Chondrocyte (in vitro differentiated cells): ENCODE data around the gene SPDYA. TPM values are rescaled to one million over a fixed set of nuclear protein-coding genes. Genes with fewer than 3 reads are reported as not detected.
A peak's percentile ranks its signal among the peaks of the same experiment; 100 is the strongest.

Source experiments
- DNase-seq: peaks from one replicate; pipeline ENCODE4 v3.0.0; 2021; ENCODE audit warnings: mixed read lengths, low spot score
- H3K27ac Mint-ChIP-seq: one replicate; pipeline ENCODE4 v1.8.0; 2021; ENCODE audit warnings: mild to moderate bottlenecking, moderate library complexity, mixed read lengths; ENCODE audit not compliant: unreplicated experiment
- H3K27me3 Mint-ChIP-seq: 2 replicates; pipeline ENCODE4 v1.8.0; 2021; ENCODE audit warnings: low read depth, mixed read lengths
- H3K36me3 Mint-ChIP-seq: 2 replicates; pipeline ENCODE4 v1.8.0; 2021; ENCODE audit warnings: low read depth, mixed read lengths
- H3K4me1 Mint-ChIP-seq: 2 replicates; pipeline ENCODE4 v1.8.0; 2021; ENCODE audit warnings: low read depth, mild to moderate bottlenecking, mixed read lengths
- H3K4me3 Mint-ChIP-seq: one replicate; pipeline ENCODE4 v1.8.0; 2021; ENCODE audit warnings: mild to moderate bottlenecking, moderate library complexity, mixed read lengths; ENCODE audit not compliant: unreplicated experiment
- H3K9me3 Mint-ChIP-seq: 2 replicates; pipeline ENCODE4 v1.8.0; 2021; ENCODE audit warnings: low read depth, mixed read lengths
- CTCF ChIP-seq: fragments of 200-600 bp; sonication (generic); IDR thresholded peaks from 2 replicates; pipeline ENCODE4 v1.5.0; 2021; ENCODE audit warnings: antibody characterized with exemption, mild to moderate bottlenecking, moderate library complexity
- total RNA-seq: library from RNA; stranded (reverse); gene quantifications from 3 replicates; pipeline ENCODE4 v1.2.1, GENCODE V29; 2021

The SPDYA gene
- total RNA-seq, 1 donor from 2014 or later: 1.6 TPM

GRCh38 chr2:28838971-28839370 lies 28.3 kb downstream of the SPDYA start:
- no peak for DNase-seq
- Mint-ChIP-seq H3K4me1 (peaks cover 29% of the 10 kb centered on the region), H3K27ac (no peak overlapping the region), H3K36me3 (no peaks in the 10 kb centered on the region), H3K9me3 (no peaks in the 10 kb centered on the region), H3K4me3 (no peak overlapping the region), H3K27me3 (no peaks in the 10 kb centered on the region)
- no peak for TF ChIP-seq CTCF

GRCh38 chr2:28842042-28842441 lies 31.4 kb downstream of the SPDYA start:
- Mint-ChIP-seq H3K9me3 (no peaks in the 10 kb centered on the region), H3K4me1 (peaks cover 15% of the 10 kb centered on the region), H3K4me3 (no peak overlapping the region), H3K27me3 (no peaks in the 10 kb centered on the region), H3K27ac (peak overlapping the region; percentile 72), H3K36me3 (peaks cover 2% of the 10 kb centered on the region)
- no peak for DNase-seq
- no peak for TF ChIP-seq CTCF

- no peak for DNase-seq
- Mint-ChIP-seq H3K36me3 (peaks cover 4% of the 10 kb centered on the region), H3K4me1 (peaks cover 5% of the 10 kb centered on the region), H3K9me3 (no peaks in the 10 kb centered on the region), H3K27me3 (no peaks in the 10 kb centered on the region), H3K27ac (no peak overlapping the region), H3K4me3 (no peak overlapping the region)
- TF ChIP-seq CTCF: no peak
Observed at GRCh38 chr2:28855193-28855592, 44.6 kb downstream of the SPDYA start.

- H3K4me1 Mint-ChIP-seq: peaks cover 5% of the 10 kb centered on the region
- DNase-seq: no peak
- no peaks in the 10 kb centered on the region for H3K9me3 Mint-ChIP-seq
- TF ChIP-seq CTCF: no peak
- peaks cover 11% of the 10 kb centered on the region for H3K36me3 Mint-ChIP-seq
- H3K4me3 Mint-ChIP-seq: no peak overlapping the region
- H3K27ac Mint-ChIP-seq: no peak overlapping the region
- no peaks in the 10 kb centered on the region for H3K27me3 Mint-ChIP-seq
Observed at GRCh38 chr2:28855977-28856376, 45.3 kb downstream of the SPDYA start.

- Mint-ChIP-seq H3K4me1 (peaks cover 36% of the 10 kb centered on the region), H3K36me3 (peaks cover 2% of the 10 kb centered on the region), H3K27me3 (no peaks in the 10 kb centered on the region), H3K9me3 (no peaks in the 10 kb centered on the region), H3K27ac (no peak overlapping the region), H3K4me3 (peak overlapping the region; percentile 49)
- TF ChIP-seq CTCF: no peak
- DNase-seq: peak; percentile 66
Observed at GRCh38 chr2:28868611-28869010, 58.0 kb downstream of the SPDYA start.
